ENCODE measurements around the gene KCNN4. TPM values are rescaled to one million over a fixed set of nuclear protein-coding genes. Genes with fewer than 3 reads are reported as not detected.
A peak's percentile ranks its signal among the peaks of the same experiment; 100 is the strongest.

KCNN4 gene
- total and polyA plus RNA-seq, 10 of the 15 experiments (the other 5 are each of a cell fraction or from before 2014, with no cell fraction given) = 1.4 to 112 (median 77.9) TPM

DNA sequence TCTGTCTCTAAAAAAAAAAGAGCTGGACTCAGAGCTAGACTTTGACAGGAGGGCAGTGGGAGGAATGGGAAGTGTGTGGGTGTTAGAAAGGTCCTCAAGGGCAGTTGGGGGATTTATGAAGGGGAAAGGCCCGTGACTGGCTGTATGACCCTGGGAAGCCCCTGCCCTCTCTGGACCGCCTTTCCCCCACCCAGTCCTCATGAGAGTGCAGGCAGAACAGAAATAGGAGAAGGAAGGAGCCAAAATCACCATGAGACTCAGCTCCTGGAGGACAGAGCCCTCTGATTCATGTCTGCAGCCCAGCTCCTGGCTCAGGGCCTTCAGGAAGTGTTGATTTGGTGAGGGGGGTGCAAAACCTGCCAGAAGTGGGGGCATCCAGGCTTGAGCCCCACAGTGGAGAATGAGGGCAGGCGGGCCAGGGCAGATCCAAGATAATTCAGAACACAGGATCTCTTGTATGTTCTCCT is 17.3 kb downstream of the KCNN4 start (continued):
- TF ChIP-seq, protein P1, sequence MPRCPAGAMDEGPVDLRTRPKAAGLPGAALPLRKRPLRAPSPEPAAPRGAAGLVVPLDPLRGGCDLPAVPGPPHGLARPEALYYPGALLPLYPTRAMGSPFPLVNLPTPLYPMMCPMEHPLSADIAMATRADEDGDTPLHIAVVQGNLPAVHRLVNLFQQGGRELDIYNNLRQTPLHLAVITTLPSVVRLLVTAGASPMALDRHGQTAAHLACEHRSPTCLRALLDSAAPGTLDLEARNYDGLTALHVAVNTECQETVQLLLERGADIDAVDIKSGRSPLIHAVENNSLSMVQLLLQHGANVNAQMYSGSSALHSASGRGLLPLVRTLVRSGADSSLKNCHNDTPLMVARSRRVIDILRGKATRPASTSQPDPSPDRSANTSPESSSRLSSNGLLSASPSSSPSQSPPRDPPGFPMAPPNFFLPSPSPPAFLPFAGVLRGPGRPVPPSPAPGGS (IDR thresholded peaks at IDR 0.05; ENCODE audit: borderline replicate concordance, insufficient read depth, low read depth, low read length, poor library complexity, severe bottlenecking) = peak; percentile 80
- TF ChIP-seq JUNB (IDR thresholded peaks at IDR 0.05) = peak; percentile 48; the same call in 1 of the 2 replicates
- TF ChIP-seq, protein P2, sequence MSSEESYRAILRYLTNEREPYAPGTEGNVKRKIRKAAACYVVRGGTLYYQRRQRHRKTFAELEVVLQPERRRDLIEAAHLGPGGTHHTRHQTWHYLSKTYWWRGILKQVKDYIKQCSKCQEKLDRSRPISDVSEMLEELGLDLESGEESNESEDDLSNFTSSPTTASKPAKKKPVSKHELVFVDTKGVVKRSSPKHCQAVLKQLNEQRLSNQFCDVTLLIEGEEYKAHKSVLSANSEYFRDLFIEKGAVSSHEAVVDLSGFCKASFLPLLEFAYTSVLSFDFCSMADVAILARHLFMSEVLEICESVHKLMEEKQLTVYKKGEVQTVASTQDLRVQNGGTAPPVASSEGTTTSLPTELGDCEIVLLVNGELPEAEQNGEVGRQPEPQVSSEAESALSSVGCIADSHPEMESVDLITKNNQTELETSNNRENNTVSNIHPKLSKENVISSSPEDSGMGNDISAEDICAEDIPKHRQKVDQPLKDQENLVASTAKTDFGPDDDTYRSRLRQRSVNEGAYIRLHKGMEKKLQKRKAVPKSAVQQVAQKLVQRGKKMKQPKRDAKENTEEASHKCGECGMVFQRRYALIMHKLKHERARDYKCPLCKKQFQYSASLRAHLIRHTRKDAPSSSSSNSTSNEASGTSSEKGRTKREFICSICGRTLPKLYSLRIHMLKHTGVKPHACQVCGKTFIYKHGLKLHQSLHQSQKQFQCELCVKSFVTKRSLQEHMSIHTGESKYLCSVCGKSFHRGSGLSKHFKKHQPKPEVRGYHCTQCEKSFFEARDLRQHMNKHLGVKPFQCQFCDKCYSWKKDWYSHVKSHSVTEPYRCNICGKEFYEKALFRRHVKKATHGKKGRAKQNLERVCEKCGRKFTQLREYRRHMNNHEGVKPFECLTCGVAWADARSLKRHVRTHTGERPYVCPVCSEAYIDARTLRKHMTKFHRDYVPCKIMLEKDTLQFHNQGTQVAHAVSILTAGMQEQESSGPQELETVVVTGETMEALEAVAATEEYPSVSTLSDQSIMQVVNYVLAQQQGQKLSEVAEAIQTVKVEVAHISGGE (CRISPR knock-in tag; IDR thresholded peaks at IDR 0.05) = no peak
- no peak; the same call in 1 of the 2 replicates for TF ChIP-seq PAX5 (IDR thresholded peaks at IDR 0.05; ENCODE audit: borderline replicate concordance, low read depth, low read length)
- peak; percentile 94 for TF ChIP-seq EED (IDR thresholded peaks at IDR 0.05; ENCODE audit: low read depth)
- TF ChIP-seq MEF2B (IDR thresholded peaks at IDR 0.05; ENCODE audit: partially characterized antibody, poor library complexity, severe bottlenecking) = peak; percentile 24
- TF ChIP-seq KAT2A (conservative IDR thresholded peaks at IDR 0.05; ENCODE audit: control insufficient read depth, low read depth, low read length) = no peak
- TF ChIP-seq, protein P3, sequence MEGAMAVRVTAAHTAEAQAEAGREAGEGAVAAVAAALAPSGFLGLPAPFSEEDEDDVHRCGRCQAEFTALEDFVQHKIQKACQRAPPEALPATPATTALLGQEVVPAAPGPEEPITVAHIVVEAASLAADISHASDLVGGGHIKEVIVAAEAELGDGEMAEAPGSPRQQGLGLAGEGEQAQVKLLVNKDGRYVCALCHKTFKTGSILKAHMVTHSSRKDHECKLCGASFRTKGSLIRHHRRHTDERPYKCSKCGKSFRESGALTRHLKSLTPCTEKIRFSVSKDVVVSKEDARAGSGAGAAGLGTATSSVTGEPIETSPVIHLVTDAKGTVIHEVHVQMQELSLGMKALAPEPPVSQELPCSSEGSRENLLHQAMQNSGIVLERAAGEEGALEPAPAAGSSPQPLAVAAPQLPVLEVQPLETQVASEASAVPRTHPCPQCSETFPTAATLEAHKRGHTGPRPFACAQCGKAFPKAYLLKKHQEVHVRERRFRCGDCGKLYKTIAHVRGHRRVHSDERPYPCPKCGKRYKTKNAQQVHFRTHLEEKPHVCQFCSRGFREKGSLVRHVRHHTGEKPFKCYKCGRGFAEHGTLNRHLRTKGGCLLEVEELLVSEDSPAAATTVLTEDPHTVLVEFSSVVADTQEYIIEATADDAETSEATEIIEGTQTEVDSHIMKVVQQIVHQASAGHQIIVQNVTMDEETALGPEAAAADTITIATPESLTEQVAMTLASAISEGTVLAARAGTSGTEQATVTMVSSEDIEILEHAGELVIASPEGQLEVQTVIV (IDR thresholded peaks at IDR 0.05; ENCODE audit: borderline replicate concordance, partially characterized antibody) = no peak
- TF ChIP-seq DPF2 (IDR thresholded peaks at IDR 0.05) = peak; percentile 84
- TF ChIP-seq, protein P4, sequence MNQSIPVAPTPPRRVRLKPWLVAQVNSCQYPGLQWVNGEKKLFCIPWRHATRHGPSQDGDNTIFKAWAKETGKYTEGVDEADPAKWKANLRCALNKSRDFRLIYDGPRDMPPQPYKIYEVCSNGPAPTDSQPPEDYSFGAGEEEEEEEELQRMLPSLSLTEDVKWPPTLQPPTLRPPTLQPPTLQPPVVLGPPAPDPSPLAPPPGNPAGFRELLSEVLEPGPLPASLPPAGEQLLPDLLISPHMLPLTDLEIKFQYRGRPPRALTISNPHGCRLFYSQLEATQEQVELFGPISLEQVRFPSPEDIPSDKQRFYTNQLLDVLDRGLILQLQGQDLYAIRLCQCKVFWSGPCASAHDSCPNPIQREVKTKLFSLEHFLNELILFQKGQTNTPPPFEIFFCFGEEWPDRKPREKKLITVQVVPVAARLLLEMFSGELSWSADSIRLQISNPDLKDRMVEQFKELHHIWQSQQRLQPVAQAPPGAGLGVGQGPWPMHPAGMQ (IDR thresholded peaks at IDR 0.05; ENCODE audit: borderline replicate concordance) = no peak
- TF ChIP-seq SMAD5 (IDR thresholded peaks at IDR 0.05; ENCODE audit: low read depth) = no peak; the same call in 1 of the 2 replicates
- no peak for TF ChIP-seq SRF (IDR thresholded peaks at IDR 0.05; ENCODE audit: low read depth in 2 of 2, low read length in 2 of 2)
- TF ChIP-seq, protein P5, sequence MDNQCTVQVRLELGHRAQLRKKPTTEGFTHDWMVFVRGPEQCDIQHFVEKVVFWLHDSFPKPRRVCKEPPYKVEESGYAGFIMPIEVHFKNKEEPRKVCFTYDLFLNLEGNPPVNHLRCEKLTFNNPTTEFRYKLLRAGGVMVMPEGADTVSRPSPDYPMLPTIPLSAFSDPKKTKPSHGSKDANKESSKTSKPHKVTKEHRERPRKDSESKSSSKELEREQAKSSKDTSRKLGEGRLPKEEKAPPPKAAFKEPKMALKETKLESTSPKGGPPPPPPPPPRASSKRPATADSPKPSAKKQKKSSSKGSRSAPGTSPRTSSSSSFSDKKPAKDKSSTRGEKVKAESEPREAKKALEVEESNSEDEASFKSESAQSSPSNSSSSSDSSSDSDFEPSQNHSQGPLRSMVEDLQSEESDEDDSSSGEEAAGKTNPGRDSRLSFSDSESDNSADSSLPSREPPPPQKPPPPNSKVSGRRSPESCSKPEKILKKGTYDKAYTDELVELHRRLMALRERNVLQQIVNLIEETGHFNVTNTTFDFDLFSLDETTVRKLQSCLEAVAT (IDR thresholded peaks at IDR 0.05) = no peak; the same call in 1 of the 2 replicates
- TF ChIP-seq ZNF207 (IDR thresholded peaks at IDR 0.05; ENCODE audit: borderline replicate concordance) = no peak
- peak; percentile 77 for TF ChIP-seq RUNX3 (IDR thresholded peaks at IDR 0.05; ENCODE audit: low read length)
- TF ChIP-seq FOS (IDR thresholded peaks at IDR 0.05; ENCODE audit: borderline replicate concordance, extremely low read depth, insufficient read length) = no peak
- no peak for TF ChIP-seq YBX1 (IDR thresholded peaks at IDR 0.05)
- peak; percentile 99 for TF ChIP-seq NR2F1 (conservative IDR thresholded peaks at IDR 0.05)
- TF ChIP-seq SPI1 (IDR thresholded peaks at IDR 0.05; ENCODE audit: borderline replicate concordance, insufficient read depth, low read depth, low read length) = peak; percentile 8; the same call in 1 of the 2 replicates
- peak; percentile 68 for TF ChIP-seq MEF2A (IDR thresholded peaks at IDR 0.05; ENCODE audit: insufficient read depth, low read depth, low read length)
